NCI-H460 (cell line): ENCODE measurements around the gene PRR3. TPM values are rescaled to one million over a fixed set of nuclear protein-coding genes. Genes with fewer than 3 reads are reported as not detected.
A peak's percentile ranks its signal among the peaks of the same experiment; 100 is the strongest.
"Not testable (repeated sequence)": the region's sequence is repeated elsewhere in the genome, so short reads cannot be mapped to it uniquely, and the experiment has no call there.

Experiments
- DNase-seq: peaks from one replicate; pipeline ENCODE4 v3.0.0-alpha.2; 2016; ENCODE audit warnings: low read depth; ENCODE audit errors: extremely low read depth
- polyA plus RNA-seq: library from polyadenylated mRNA; depleted of rRNA; stranded (reverse); fragments of >200 nt; gene quantifications from 2 replicates; pipeline ENCODE4 v1.2.3, GENCODE V29; 2014; cell fraction: nucleus; rRNA removed
- total RNA-seq: library from RNA; depleted of rRNA; stranded (reverse); fragments of >200 nt; shearing (Covaris generic); gene quantifications from 2 replicates; pipeline ENCODE4 v1.2.3, GENCODE V29; 2014; rRNA removed

PRR3 gene, protein sequence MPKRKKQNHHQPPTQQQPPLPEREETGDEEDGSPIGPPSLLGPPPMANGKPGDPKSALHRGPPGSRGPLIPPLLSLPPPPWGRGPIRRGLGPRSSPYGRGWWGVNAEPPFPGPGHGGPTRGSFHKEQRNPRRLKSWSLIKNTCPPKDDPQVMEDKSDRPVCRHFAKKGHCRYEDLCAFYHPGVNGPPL
- 9.1 and 9.6 TPM in 2 replicates for total RNA-seq
- polyA plus RNA-seq, result 6.5 and 7.9 TPM in 2 replicates

DNA sequence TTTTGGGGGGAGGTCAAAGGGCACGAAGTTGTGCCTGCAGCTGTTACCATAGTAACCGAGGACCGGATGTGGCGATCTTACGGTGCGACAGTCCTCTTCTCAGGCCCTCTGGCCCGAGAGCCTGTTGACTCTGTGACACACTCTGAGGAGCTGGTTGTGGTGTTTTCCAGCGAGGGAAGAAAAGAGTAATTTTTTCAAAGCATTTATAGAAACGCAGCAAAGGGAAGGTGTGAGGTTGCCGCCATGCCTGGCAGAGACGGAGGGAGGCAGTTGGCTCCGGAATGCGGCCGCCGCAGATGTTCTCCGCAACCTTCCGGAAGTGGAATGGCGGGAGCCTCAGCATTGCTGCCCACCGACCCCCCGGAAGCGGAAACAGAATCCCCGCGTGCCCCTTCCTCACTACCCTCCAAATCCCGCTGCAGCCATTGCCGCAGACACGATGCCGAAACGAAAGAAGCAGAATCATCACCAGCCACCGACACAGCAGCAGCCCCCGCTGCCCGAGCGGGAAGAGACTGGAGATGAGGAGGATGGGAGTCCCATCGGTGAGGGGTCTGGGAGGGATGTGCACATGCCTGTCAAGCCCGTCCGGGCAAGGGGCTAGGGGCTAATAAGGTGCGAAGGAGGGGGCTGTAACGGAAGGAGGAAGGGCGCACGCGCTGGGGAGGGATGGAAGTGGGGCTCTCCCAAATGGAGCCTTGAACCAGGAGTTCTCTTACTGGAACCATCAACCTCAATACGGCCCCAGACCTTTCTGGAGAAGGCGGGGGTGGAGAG, at the start of gene PRR3:
TSS of gene PRR3 (plus strand) at position 390 of the 777 bp plus-strand sequence. CDS start at position 440, 50 bp downstream.
- DNase-seq, result peak; percentile 74

DNA sequence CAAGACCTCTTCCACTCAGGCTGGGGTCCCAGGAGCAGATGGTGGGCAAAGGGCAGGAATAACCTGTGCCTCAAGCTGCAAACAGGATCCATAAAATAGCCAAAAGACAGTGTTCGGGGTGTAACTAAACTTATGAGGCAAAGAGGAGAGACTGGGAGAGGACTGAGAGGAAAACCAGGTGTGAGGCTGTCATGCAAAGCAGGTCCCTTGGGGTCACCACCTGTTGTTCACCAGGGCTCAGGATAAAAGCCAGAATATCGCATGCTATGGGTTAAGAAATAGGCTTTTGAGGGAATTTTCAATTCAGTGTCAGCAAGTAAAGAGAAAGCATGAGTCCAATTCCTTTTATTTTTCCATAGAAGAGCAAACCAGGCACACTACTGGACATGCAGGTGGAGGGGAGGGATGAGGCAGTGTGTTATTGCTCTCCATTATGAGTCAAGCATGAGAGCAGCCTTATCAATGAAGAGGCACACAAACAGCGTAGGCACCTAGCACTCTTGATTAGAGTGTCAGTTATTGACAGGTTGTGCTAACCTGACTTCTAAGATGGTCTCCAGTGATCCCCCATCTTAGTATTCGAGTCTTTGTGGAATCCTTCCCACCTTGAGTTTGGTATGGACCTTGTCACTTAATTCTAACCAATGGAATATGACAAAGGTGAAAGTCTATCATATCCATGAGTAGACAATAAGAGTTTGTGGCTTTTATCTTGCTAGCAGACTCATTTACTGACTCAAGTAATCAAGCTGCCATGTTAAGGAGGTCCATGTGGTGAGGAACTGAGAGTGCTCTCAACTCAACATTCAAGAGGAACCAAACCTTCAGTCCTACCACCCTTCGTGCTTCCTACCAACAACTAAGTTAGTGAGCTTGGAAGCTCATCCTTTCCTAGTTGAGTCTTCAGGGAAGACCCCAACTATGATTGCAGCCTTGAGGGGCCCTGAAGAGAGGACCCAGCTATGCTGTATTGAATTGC, 49.0 kb upstream of the PRR3 start:
- no peak for DNase-seq

DNA sequence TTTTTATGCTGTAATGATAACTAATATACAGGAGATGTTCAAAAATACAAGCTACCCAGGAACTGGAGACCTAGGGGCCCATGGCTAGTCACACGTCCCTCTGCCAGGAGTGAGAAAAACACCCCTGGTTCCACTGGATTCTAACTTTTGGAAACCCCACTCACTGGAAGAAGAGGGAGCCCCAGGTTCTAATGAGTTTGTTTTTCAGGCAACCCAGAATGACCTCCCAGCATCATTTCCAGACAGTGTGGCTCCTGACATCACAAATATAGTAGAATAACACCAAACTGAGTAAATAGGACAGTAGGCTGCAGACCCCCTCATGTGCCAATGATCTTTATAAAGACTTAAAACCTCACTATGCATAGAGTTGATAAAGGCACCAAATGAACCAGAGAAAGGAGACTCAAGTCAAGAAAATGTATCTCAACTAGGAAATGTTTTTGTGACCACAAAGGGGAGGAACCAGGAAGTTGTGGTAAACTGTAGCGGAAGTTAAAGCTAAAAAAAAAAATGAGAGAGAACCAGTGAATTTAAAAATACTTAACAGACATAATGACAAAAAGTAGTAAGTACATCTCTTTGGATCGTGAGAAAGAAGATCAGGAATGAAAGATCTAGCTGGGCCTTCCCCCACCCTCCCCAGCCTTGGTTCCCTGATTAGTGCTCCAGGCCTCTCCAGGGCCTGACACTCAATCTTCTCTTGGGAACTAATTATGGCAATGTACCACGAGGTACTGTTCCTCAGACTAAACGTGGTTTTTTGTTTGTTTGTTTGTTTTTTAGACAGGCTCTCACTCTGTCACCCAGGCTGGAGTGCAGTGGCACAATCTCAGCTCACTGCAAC, 48.0 kb upstream of the PRR3 start:
- no peak for DNase-seq

- no peak for DNase-seq
Measured at GRCh38 chr6:30510419-30511168, 46.5 kb upstream of the PRR3 start.

DNA sequence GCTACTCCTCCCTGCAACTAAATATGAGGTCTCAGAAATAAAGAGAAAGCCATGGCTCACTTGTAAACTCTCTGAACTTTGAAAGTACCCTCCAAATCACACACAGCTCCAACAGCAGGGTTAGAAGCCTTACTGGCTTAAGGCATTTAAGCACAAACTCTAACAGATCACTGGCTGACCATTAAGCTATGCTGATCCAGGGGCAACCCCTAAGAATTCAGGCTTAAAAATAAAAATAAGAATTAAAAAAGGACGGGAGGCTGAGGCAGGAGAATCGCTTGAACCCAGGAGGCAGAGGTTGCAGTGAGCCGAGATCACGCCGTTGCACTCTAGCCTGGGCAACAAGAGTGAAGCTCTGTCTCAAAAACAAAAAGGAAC, 45.9 kb upstream of the PRR3 start:
- DNase-seq, result no peak

- no peak for DNase-seq
Measured at GRCh38 chr6:30513451-30513850, 43.6 kb upstream of the PRR3 start.

GRCh38 chr6:30515106-30515505, 42.0 kb upstream of the PRR3 start:
- DNase-seq, result no peak

DNA sequence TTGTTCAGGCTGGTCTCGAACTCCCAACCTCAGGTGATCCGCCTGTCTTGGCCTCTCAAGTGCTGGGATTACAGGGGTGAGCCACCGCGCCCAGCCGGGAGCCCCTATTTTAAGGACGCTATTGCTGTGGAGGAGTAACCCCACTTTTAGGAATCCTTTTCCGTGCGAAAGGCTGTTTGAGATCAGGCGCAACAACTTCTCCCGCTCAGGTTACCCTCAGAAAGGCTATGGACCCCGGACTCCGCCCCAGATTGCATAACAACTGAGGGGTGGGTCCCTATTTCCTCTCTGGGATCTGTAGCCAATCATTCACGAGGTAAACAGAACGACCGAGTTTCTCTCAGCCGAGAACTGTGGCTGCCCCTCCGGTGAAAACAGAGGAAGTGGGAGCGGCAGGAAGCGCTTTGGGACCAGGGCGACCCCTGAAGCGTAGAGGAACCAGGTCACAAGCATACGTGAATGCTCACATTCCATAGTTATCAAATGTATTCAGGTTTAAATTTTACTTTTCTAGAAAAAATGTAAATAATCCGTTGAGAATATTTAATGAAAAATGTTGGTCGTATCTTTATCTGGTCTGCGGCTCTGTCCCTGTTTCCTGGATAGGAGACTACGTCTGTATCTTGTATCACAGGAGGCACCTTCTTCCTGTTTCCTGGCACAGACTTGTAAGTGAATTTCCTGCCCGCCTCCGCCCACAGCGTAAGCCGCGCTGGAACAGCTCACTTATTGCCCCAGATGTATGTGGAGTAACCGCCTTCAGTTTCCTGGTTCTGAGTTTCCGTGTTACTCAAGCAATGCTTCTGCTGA, 40.9 kb upstream of the PRR3 start:
- DNase-seq, result peak; percentile 87

GRCh38 chr6:30516754-30517076, 40.4 kb upstream of the PRR3 start:
- not testable (repeated sequence) for DNase-seq

- not testable (repeated sequence) for DNase-seq
Measured at GRCh38 chr6:30517767-30518504, 39.2 kb upstream of the PRR3 start.

DNA sequence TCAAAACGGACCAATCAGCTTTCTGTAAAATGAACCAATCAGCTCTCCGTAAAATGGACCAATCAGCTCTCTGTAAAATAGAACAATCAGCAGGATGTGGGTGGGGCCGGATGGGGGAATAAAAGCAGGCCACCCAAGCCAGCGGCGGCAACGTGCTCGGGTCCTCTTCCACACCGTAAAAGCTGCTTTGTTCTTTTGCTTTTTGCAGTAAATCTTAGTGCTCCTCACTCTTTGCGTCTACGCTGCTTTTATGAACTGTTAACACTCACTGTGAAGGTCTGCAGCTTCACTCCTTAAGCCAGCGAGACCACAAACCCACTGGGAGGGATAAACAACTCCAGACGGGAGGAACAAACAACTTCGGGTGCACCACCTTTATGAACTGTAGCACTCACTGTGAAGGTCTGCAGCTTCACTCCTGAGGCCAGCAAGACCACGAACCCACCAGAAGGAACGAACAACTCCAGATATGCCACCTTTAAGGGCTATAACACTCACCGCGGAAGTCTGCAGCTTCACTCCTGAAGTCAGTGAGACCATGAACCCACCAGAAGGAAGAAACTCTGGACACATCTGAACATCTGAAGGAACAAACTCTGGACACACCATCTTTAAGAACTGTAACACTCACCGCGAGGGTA, 38.5 kb upstream of the PRR3 start:
- not testable (repeated sequence) for DNase-seq

- DNase-seq, result no peak
Measured at GRCh38 chr6:30520522-30520921, 36.6 kb upstream of the PRR3 start.

- not testable (repeated sequence) for DNase-seq
Measured at GRCh38 chr6:30521082-30521481, 36.0 kb upstream of the PRR3 start.

GRCh38 chr6:30521952-30522351, 35.1 kb upstream of the PRR3 start:
- DNase-seq, result not testable (repeated sequence)

DNA sequence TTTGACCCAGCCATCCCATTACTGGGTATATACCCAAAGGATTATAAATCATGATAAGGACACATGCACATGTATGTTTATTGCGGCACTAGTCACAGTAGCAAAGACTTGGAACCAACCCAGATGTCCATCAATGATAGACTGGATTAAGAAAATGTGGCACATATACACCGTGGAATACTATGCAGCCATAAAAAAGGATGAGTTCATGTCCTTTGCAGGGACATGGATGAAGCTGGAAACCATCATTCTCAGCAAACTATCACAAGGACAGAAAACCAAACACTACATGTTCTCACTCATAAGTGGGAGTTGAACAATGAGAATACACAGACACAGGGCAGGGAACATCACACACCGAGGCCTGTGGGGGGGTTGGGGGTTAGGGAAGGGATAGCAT, 30.7 kb upstream of the PRR3 start:
- not testable (repeated sequence) for DNase-seq

DNA sequence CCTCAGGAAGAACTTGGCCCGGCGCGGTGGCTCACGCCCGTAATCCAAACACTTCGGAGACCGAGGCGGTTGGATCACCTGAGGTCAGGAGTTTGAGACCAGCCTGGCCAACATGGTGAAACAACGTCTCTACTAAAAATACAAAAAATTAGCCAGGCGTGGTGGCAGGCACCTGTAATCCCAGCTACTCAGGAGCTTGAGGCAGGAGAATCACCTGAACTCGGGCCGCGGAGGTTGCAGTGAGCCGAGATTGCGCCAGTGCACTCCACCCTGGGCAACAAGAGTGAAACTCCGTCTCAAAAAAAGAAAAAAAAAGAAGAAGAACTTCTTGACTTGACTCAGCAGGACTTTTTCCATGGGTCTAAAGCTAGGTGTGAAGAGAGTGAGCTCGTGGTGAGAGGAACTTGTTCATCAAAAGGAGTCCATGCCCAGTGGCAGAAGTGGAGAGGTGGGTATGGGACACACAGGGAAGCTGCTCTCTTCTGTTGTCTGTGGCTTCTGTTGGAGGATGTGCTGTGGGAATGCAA, 27.7 kb upstream of the PRR3 start:
- not testable (repeated sequence) for DNase-seq

GRCh38 chr6:30530014-30530413, 27.1 kb upstream of the PRR3 start:
- no peak for DNase-seq
